GM18951 (cell line): ENCODE measurements around the gene AXIN1.

Source experiments
- POLR2A ChIP-seq: IDR thresholded peaks from 4 replicates; pipeline ENCODE4 v1.6.1; 2011; ENCODE audit warnings: mild to moderate bottlenecking; ENCODE audit not compliant: insufficient read length, insufficient read depth; ENCODE audit errors: extremely low read depth
- in situ Hi-C: fragments of 300-500 bp; cut with MboI; formaldehyde crosslinking; loops from one replicate; pipeline ENCODE4 v1.12.0; 2022; ENCODE audit warnings: low sequenced_read_pairs, mixed read lengths, inconsistent platforms; ENCODE audit not compliant: unreplicated experiment

Gene AXIN1

GRCh38 chr16:290681-291405 lies 61.7 kb downstream of the AXIN1 start:
- in situ Hi-C loops: no loop called here
- TF ChIP-seq POLR2A: no peak

- TF ChIP-seq POLR2A: no peak
- in situ Hi-C loops: no loop called here
These were observed 62.4 kb downstream of the AXIN1 start for GRCh38 chr16:290015-290680.

- TF ChIP-seq POLR2A: no peak
- in situ Hi-C loops: no loop called here
These were observed 63.0 kb downstream of the AXIN1 start for GRCh38 chr16:289395-289997.

- TF ChIP-seq POLR2A: no peak
- in situ Hi-C loops: no loop called here
These were observed 64.3 kb downstream of the AXIN1 start for GRCh38 chr16:287981-288920.

- in situ Hi-C loops: no loop called here
- TF ChIP-seq POLR2A: no peak
These were observed 65.2 kb downstream of the AXIN1 start for GRCh38 chr16:287298-287811.

GRCh38 chr16:286491-287297 lies 65.8 kb downstream of the AXIN1 start:
- TF ChIP-seq POLR2A: no peak
- in situ Hi-C loops: no loop called here

- no peak for TF ChIP-seq POLR2A
- in situ Hi-C loops: no loop called here
These were observed 67.1 kb downstream of the AXIN1 start for GRCh38 chr16:285146-286055.

- in situ Hi-C loops: no loop called here
- TF ChIP-seq POLR2A: no peak
These were observed 68.1 kb downstream of the AXIN1 start for GRCh38 chr16:284204-285120.

GRCh38 chr16:283033-283805 lies 69.3 kb downstream of the AXIN1 start, which contains the start of gene PDIA2:
TSS of gene PDIA2 (plus strand) at chr16:283164. CDS start at chr16:283170, 6 bp downstream.
- no peak for TF ChIP-seq POLR2A
- in situ Hi-C loops: no loop called here

GRCh38 chr16:282491-282890 lies 70.0 kb downstream of the AXIN1 start:
- no peak for TF ChIP-seq POLR2A
- in situ Hi-C loops: no loop called here
